Activated CD8-positive, alpha-beta T cell treated with anti-CD3 and anti-CD28 coated beads, Interleukin-2, amount 10 ng/mL, durations not matched to agents 7 days and 5 days (primary cell): ENCODE data around the gene DBF4B. TPM values are rescaled to one million over a fixed set of nuclear protein-coding genes. Genes with fewer than 3 reads are reported as not detected.

Experiments used
- ATAC-seq: fragments of 150-1000 bp; cut with Tn5 transposase; one replicate; pipeline ENCODE4 v1.10.0; 2021; ENCODE audit warnings: moderate library complexity
- CTCF ChIA-PET: fragments of 350-600 bp; sonication (Branson Sonifier 250); formaldehyde crosslinking; loops from one replicate; lab custom pipeline; 2021; ENCODE audit warnings: antibody characterized with exemption; lab: Charles Lee
- POLR2A ChIA-PET: fragments of 350-600 bp; sonication (Branson Sonifier 250); formaldehyde crosslinking; loops from one replicate; lab custom pipeline; 2021; ENCODE audit warnings: antibody characterized with exemption; lab: Charles Lee
- DNase-seq: peaks from one replicate; pipeline ENCODE4 v3.0.0-alpha.2; 2020
- H3K27ac Mint-ChIP-seq: one replicate; pipeline ENCODE4 v1.8.0; 2021; ENCODE audit warnings: mild to moderate bottlenecking, mixed read lengths
- H3K27me3 Mint-ChIP-seq: one replicate; pipeline ENCODE4 v1.8.0; 2021; ENCODE audit warnings: low read depth, mixed read lengths
- H3K36me3 Mint-ChIP-seq: one replicate; pipeline ENCODE4 v1.8.0; 2021; ENCODE audit warnings: low read depth, mixed read lengths
- H3K4me1 Mint-ChIP-seq: one replicate; pipeline ENCODE4 v1.8.0; 2021; ENCODE audit warnings: low read depth, mixed read lengths
- H3K4me3 Mint-ChIP-seq: one replicate; pipeline ENCODE4 v1.8.0; 2021; ENCODE audit warnings: mild to moderate bottlenecking, mixed read lengths
- H3K9me3 Mint-ChIP-seq: one replicate; pipeline ENCODE4 v1.8.0; 2022; ENCODE audit warnings: mixed read lengths; ENCODE audit not compliant: insufficient read depth
- total RNA-seq, 2 experiments: library from RNA; stranded (reverse); gene quantifications; one replicate each; pipeline ENCODE4 v1.2.3, GENCODE V29; 2021

The DBF4B gene
- total RNA-seq, 2 experiments from 2014 or later, result 35.1 to 36.4 TPM

GRCh38 chr17:44775136-44775837 is 66.8 kb downstream of the DBF4B start:
- Mint-ChIP-seq H3K9me3 (no peaks in the 10 kb centered on the region), H3K4me3 (peak overlapping the region; percentile 76), H3K36me3 (no peaks in the 10 kb centered on the region), H3K4me1 (peaks cover 16% of the 10 kb centered on the region), H3K27me3 (peaks cover 6% of the 10 kb centered on the region), H3K27ac (peak overlapping the region; percentile 81)
- ChIA-PET POLR2A (interaction anchor here (1.0 kb wide), 1 partner anchor 275 kb away, joined by 4 read pairs; no protein-coding TSS in a partner anchor), CTCF (interaction anchor here (0.9 to 2.4 kb wide), 29 partner anchors 9 to 360 kb away, joined by 3 to 50 read pairs (median 4); partner anchors contain the start of genes ACBD4, CCDC43 and EFTUD2)
- peak; percentile 99 for DNase-seq
- peak; percentile 97 for ATAC-seq

GRCh38 chr17:44775838-44776621 is 67.6 kb downstream of the DBF4B start:
- H3K9me3 Mint-ChIP-seq, result no peaks in the 10 kb centered on the region
- CTCF ChIA-PET, result interaction anchor here (0.9 to 8.3 kb wide), 31 partner anchors 10 to 359 kb away, joined by 3 to 161 read pairs (median 4); partner anchors contain the start of genes ACBD4, CCDC43 and EFTUD2
- H3K27me3 Mint-ChIP-seq, result peaks cover 6% of the 10 kb centered on the region
- H3K4me1 Mint-ChIP-seq, result peaks cover 16% of the 10 kb centered on the region
- DNase-seq, result no peak
- no peaks in the 10 kb centered on the region for H3K36me3 Mint-ChIP-seq
- POLR2A ChIA-PET, result interaction anchor here (1.0 kb wide), 1 partner anchor 274 kb away, joined by 4 read pairs; no protein-coding TSS in a partner anchor
- ATAC-seq, result peak; percentile 48
- H3K27ac Mint-ChIP-seq, result peak overlapping the region; percentile 81
- peak overlapping the region; percentile 76 for H3K4me3 Mint-ChIP-seq

- H3K27me3 Mint-ChIP-seq, result peaks cover 6% of the 10 kb centered on the region
- peaks cover 16% of the 10 kb centered on the region for H3K4me1 Mint-ChIP-seq
- H3K4me3 Mint-ChIP-seq, result peak overlapping the region; percentile 76
- H3K9me3 Mint-ChIP-seq, result no peaks in the 10 kb centered on the region
- no peak overlapping the region for H3K27ac Mint-ChIP-seq
- DNase-seq (no peak), ATAC-seq (no peak)
- no peaks in the 10 kb centered on the region for H3K36me3 Mint-ChIP-seq
- ChIA-PET POLR2A (interaction anchor here (0.9 to 1.1 kb wide), 2 partner anchors 87 to 285 kb away, joined by 4 to 6 read pairs; partner anchors contain the start of genes CCDC43 and NMT1), CTCF (interaction anchor here (1.1 to 8.3 kb wide), 8 partner anchors 10 to 322 kb away, joined by 3 to 161 read pairs (median 4); no protein-coding TSS in a partner anchor)
Measured at GRCh38 chr17:44776628-44777393, 68.3 kb downstream of the DBF4B start.

GRCh38 chr17:44777394-44778348 is 69.2 kb downstream of the DBF4B start:
- Mint-ChIP-seq H3K9me3 (no peaks in the 10 kb centered on the region), H3K4me1 (peaks cover 16% of the 10 kb centered on the region), H3K27me3 (peaks cover 6% of the 10 kb centered on the region), H3K36me3 (no peaks in the 10 kb centered on the region), H3K27ac (no peak overlapping the region), H3K4me3 (no peak overlapping the region)
- no peak for ATAC-seq
- CTCF ChIA-PET, result interaction anchor here (0.7 to 8.3 kb wide), 22 partner anchors 9 to 358 kb away, joined by 3 to 161 read pairs (median 4); partner anchors contain the start of gene ACBD4
- POLR2A ChIA-PET, result interaction anchor here (0.9 to 1.1 kb wide), 2 partner anchors 88 to 284 kb away, joined by 4 to 6 read pairs; partner anchors contain the start of genes CCDC43 and NMT1
- no peak for DNase-seq

- H3K27ac Mint-ChIP-seq, result no peak overlapping the region
Measured at GRCh38 chr17:44778656-44779210, 70.3 kb downstream of the DBF4B start.

GRCh38 chr17:44779211-44780025 is 71.0 kb downstream of the DBF4B start:
- Mint-ChIP-seq H3K36me3 (no peaks in the 10 kb centered on the region), H3K27ac (no peak overlapping the region), H3K4me1 (peaks cover 16% of the 10 kb centered on the region), H3K9me3 (no peaks in the 10 kb centered on the region), H3K27me3 (peaks cover 6% of the 10 kb centered on the region), H3K4me3 (peak overlapping the region; percentile 57)
- ATAC-seq, result peak; percentile 16
- ChIA-PET CTCF (interaction anchor here (0.6 to 8.3 kb wide), 34 partner anchors 10 to 372 kb away, joined by 3 to 161 read pairs (median 4); partner anchors contain the start of genes EFTUD2, HIGD1B and NMT1), POLR2A (interaction anchor here (0.8 to 1.0 kb wide), 2 partner anchors 18 to 71 kb away, joined by 3 to 5 read pairs; partner anchors contain the start of gene DBF4B)
- peak; percentile 88 for DNase-seq

More at GRCh38 chr17:44778656-44779210, 70.3 kb downstream of the DBF4B start:
- POLR2A ChIA-PET, result interaction anchor here (0.8 kb wide), 1 partner anchor 19 kb away, joined by 5 read pairs; no protein-coding TSS in a partner anchor
- no peaks in the 10 kb centered on the region for H3K36me3 Mint-ChIP-seq
- H3K9me3 Mint-ChIP-seq, result no peaks in the 10 kb centered on the region
- CTCF ChIA-PET, result interaction anchor here (0.7 to 8.3 kb wide), 30 partner anchors 9 to 357 kb away, joined by 3 to 161 read pairs (median 4); partner anchors contain the start of genes ACBD4, EFTUD2 and NMT1
- peaks cover 16% of the 10 kb centered on the region for H3K4me1 Mint-ChIP-seq
- no peak for DNase-seq
- peak overlapping the region; percentile 57 for H3K4me3 Mint-ChIP-seq
- H3K27me3 Mint-ChIP-seq, result peaks cover 6% of the 10 kb centered on the region
- no peak for ATAC-seq

- peaks cover 12% of the 10 kb centered on the region for H3K4me1 Mint-ChIP-seq
- DNase-seq (no peak), ATAC-seq (no peak)
- H3K36me3 Mint-ChIP-seq, result no peaks in the 10 kb centered on the region
- H3K27me3 Mint-ChIP-seq, result peaks cover 6% of the 10 kb centered on the region
- H3K4me3 Mint-ChIP-seq, result no peak overlapping the region
- H3K9me3 Mint-ChIP-seq, result no peaks in the 10 kb centered on the region
- POLR2A ChIA-PET, result interaction anchor here (1.0 kb wide), 1 partner anchor 72 kb away, joined by 3 read pairs; the partner anchor contains the start of gene DBF4B
- no peak overlapping the region for H3K27ac Mint-ChIP-seq
- CTCF ChIA-PET, result interaction anchor here (0.7 to 8.3 kb wide), 19 partner anchors 10 to 372 kb away, joined by 3 to 161 read pairs (median 5); partner anchors contain the start of gene HIGD1B
Measured at GRCh38 chr17:44780161-44780560, 71.7 kb downstream of the DBF4B start.

GRCh38 chr17:44780845-44781480 is 72.5 kb downstream of the DBF4B start:
- CTCF ChIA-PET, result interaction anchor here (2.7 to 8.3 kb wide), 3 partner anchors 83 to 101 kb away, joined by 16 to 161 read pairs (median 32); no protein-coding TSS in a partner anchor
- H3K4me1 Mint-ChIP-seq, result peaks cover 8% of the 10 kb centered on the region
- H3K9me3 Mint-ChIP-seq, result no peaks in the 10 kb centered on the region
- no peak for DNase-seq
- no peaks in the 10 kb centered on the region for H3K36me3 Mint-ChIP-seq
- no peak overlapping the region for H3K4me3 Mint-ChIP-seq
- H3K27me3 Mint-ChIP-seq, result peaks cover 6% of the 10 kb centered on the region
- no peak for ATAC-seq
- POLR2A ChIA-PET, result interaction anchor here (0.5 to 1.0 kb wide), 2 partner anchors 72 to 1008 kb away, joined by 3 to 4 read pairs; partner anchors contain the start of gene DBF4B
- no peak overlapping the region for H3K27ac Mint-ChIP-seq
